PFSK-1 (cell line): ENCODE results near the gene ADAMTS14.

Experiments used
- POLR2AphosphoS5 ChIP-seq: IDR thresholded peaks from 2 replicates; pipeline ENCODE4 v1.6.1; 2012; ENCODE audit warnings: low read depth, mild to moderate bottlenecking, control low read depth, low read length, moderate library complexity
- SIN3A ChIP-seq: IDR thresholded peaks from 2 replicates; pipeline ENCODE4 v1.6.1; 2012; ENCODE audit warnings: mild to moderate bottlenecking, low read length, moderate library complexity, borderline replicate concordance; ENCODE audit not compliant: insufficient read depth
- TAF1 ChIP-seq: IDR thresholded peaks from 2 replicates; pipeline ENCODE4 v1.6.1; 2012; ENCODE audit warnings: low read length, control low read depth, borderline replicate concordance; ENCODE audit not compliant: insufficient read depth
- TF ChIP-seq, protein P1 (sequence below), 2 experiments: IDR thresholded peaks; 2 replicates each; pipeline versions ENCODE4 v1.6.1 to v1.8.0; 2011 to 2012; ENCODE audit warnings: low read depth in 2 of 2, low read length in 2 of 2, control low read depth in 1 of 2, inconsistent platforms in 1 of 2, mild to moderate bottlenecking in 1 of 2, moderate library complexity in 1 of 2; ENCODE audit not compliant: insufficient read depth in 1 of 2

- no peak for TF ChIP-seq POLR2AphosphoS5
- TF ChIP-seq, protein P1, sequence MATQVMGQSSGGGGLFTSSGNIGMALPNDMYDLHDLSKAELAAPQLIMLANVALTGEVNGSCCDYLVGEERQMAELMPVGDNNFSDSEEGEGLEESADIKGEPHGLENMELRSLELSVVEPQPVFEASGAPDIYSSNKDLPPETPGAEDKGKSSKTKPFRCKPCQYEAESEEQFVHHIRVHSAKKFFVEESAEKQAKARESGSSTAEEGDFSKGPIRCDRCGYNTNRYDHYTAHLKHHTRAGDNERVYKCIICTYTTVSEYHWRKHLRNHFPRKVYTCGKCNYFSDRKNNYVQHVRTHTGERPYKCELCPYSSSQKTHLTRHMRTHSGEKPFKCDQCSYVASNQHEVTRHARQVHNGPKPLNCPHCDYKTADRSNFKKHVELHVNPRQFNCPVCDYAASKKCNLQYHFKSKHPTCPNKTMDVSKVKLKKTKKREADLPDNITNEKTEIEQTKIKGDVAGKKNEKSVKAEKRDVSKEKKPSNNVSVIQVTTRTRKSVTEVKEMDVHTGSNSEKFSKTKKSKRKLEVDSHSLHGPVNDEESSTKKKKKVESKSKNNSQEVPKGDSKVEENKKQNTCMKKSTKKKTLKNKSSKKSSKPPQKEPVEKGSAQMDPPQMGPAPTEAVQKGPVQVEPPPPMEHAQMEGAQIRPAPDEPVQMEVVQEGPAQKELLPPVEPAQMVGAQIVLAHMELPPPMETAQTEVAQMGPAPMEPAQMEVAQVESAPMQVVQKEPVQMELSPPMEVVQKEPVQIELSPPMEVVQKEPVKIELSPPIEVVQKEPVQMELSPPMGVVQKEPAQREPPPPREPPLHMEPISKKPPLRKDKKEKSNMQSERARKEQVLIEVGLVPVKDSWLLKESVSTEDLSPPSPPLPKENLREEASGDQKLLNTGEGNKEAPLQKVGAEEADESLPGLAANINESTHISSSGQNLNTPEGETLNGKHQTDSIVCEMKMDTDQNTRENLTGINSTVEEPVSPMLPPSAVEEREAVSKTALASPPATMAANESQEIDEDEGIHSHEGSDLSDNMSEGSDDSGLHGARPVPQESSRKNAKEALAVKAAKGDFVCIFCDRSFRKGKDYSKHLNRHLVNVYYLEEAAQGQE (IDR thresholded peaks at IDR 0.05; ENCODE audit: insufficient read depth in 1 of 2, low read depth in 2 of 2, low read length in 2 of 2), result no peak
- no peak for TF ChIP-seq TAF1
- TF ChIP-seq SIN3A, result no peak
Observed at GRCh38 chr10:70771311-70772194, 99.2 kb downstream of the ADAMTS14 start.
